ENCODE results near the gene CNTN1. TPM values are rescaled to one million over a fixed set of nuclear protein-coding genes. Genes with fewer than 3 reads are reported as not detected.

The CNTN1 gene
- total and polyA plus RNA-seq, 2 of the 4 experiments (the other 2 are of a cell fraction): 0.10 to 0.18 TPM

DNA sequence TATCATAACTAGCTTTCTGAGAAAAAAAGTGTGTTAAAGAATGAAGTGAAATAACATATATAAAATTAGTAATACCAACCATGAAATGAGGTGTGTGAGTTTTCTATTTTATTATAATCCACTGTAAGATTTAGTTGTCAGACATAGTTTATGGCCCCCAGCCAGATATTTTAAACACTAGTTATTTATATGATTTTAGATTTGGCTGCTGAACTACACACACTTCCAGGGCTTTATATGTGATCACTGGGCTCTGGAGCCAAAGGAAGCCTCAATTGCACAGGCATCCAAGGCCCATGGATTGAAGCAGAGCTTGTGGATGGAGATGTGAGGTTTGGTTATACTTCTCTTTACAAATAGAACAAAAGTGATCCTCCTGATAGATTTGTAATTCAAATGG lies 48.7 kb upstream of the CNTN1 start:
- TF ChIP-seq RFX5 (IDR thresholded peaks at IDR 0.05; ENCODE audit: low read depth, low read length): no peak
- no peak for TF ChIP-seq SMC3 (IDR thresholded peaks at IDR 0.05; ENCODE audit: low read depth, low read length)
- TF ChIP-seq MAZ (IDR thresholded peaks at IDR 0.05; ENCODE audit: borderline replicate concordance, low read depth, low read length): no peak
- TF ChIP-seq, protein P1, sequence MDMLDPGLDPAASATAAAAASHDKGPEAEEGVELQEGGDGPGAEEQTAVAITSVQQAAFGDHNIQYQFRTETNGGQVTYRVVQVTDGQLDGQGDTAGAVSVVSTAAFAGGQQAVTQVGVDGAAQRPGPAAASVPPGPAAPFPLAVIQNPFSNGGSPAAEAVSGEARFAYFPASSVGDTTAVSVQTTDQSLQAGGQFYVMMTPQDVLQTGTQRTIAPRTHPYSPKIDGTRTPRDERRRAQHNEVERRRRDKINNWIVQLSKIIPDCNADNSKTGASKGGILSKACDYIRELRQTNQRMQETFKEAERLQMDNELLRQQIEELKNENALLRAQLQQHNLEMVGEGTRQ (IDR thresholded peaks at IDR 0.05; ENCODE audit: low read depth, low read length): no peak
- no peak for TF ChIP-seq BHLHE40 (IDR thresholded peaks at IDR 0.05; ENCODE audit: low read depth, low read length)
- TF ChIP-seq, protein P2, sequence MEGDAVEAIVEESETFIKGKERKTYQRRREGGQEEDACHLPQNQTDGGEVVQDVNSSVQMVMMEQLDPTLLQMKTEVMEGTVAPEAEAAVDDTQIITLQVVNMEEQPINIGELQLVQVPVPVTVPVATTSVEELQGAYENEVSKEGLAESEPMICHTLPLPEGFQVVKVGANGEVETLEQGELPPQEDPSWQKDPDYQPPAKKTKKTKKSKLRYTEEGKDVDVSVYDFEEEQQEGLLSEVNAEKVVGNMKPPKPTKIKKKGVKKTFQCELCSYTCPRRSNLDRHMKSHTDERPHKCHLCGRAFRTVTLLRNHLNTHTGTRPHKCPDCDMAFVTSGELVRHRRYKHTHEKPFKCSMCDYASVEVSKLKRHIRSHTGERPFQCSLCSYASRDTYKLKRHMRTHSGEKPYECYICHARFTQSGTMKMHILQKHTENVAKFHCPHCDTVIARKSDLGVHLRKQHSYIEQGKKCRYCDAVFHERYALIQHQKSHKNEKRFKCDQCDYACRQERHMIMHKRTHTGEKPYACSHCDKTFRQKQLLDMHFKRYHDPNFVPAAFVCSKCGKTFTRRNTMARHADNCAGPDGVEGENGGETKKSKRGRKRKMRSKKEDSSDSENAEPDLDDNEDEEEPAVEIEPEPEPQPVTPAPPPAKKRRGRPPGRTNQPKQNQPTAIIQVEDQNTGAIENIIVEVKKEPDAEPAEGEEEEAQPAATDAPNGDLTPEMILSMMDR (conservative IDR thresholded peaks at IDR 0.05; ENCODE audit: low read depth, low read length): no peak
- no peak for TF ChIP-seq MAFK (IDR thresholded peaks at IDR 0.05; ENCODE audit: low read depth, low read length)
- no peak for TF ChIP-seq RCOR1 (IDR thresholded peaks at IDR 0.05; ENCODE audit: insufficient replicate concordance, low read length)
- TF ChIP-seq CEBPB (IDR thresholded peaks at IDR 0.05; ENCODE audit: low read depth, low read length): no peak
- TF ChIP-seq, protein P3, sequence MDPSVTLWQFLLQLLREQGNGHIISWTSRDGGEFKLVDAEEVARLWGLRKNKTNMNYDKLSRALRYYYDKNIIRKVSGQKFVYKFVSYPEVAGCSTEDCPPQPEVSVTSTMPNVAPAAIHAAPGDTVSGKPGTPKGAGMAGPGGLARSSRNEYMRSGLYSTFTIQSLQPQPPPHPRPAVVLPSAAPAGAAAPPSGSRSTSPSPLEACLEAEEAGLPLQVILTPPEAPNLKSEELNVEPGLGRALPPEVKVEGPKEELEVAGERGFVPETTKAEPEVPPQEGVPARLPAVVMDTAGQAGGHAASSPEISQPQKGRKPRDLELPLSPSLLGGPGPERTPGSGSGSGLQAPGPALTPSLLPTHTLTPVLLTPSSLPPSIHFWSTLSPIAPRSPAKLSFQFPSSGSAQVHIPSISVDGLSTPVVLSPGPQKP (IDR thresholded peaks at IDR 0.05; ENCODE audit: borderline replicate concordance, low read depth, low read length): no peak
- no peak overlapping the region for H3K56ac ChIP-seq (ENCODE audit: extremely low read depth, insufficient read depth, low read length)
- H3K18ac ChIP-seq (ENCODE audit: low read depth, low read length): no peak overlapping the region
- no peak overlapping the region for H3K4ac ChIP-seq (ENCODE audit: low read depth, low read length)
- H2AFZ ChIP-seq (replicated peaks; ENCODE audit: low read length, poor library complexity): no peak overlapping the region
- no peaks in the 10 kb centered on the region for H3K79me1 ChIP-seq (ENCODE audit: low read depth in 1 of 2, low read length in 2 of 2)
- H3K23ac ChIP-seq (ENCODE audit: low read depth, low read length): no peak overlapping the region
- H4K20me1 ChIP-seq (ENCODE audit: insufficient read depth, low read length): no peaks in the 10 kb centered on the region
- no peak overlapping the region for H2BK120ac ChIP-seq (ENCODE audit: low read depth, low read length)
- no peak for DNase-seq
- H3K4me3 ChIP-seq (ENCODE audit: insufficient read depth, low read depth, low read length): no peak overlapping the region
- H4K8ac ChIP-seq (ENCODE audit: low read depth in 2 of 2, low read length in 2 of 2): no peak overlapping the region
- no peak overlapping the region for H4K5ac ChIP-seq (ENCODE audit: low read depth, low read length)
- H3K36me3 ChIP-seq (ENCODE audit: control insufficient read depth, insufficient read depth, low read length): no peaks in the 10 kb centered on the region
- H3K27me3 ChIP-seq (ENCODE audit: control insufficient read depth, insufficient read depth, low read length): no peaks in the 10 kb centered on the region
- ChIA-PET CTCF (no interaction called here), POLR2A (ENCODE audit: unreplicated experiment) (no interaction called here)
- intact Hi-C loops (cut with micrococcal nuclease) (no loop called here), dilution Hi-C loops (cut with HindIII; ENCODE audit: low sequenced_read_pairs, unreplicated experiment) (no loop called here), in situ Hi-C loops (cut with MboI; ENCODE audit: low sequenced_read_pairs) (no loop called here)
- H2AK9ac ChIP-seq (replicated peaks; ENCODE audit: low read depth, low read length, poor library complexity): no peak overlapping the region
- BruUV-seq (replicated peaks): no TSS peak
- H3K4me2 ChIP-seq (ENCODE audit: low read depth, low read length): no peak overlapping the region
- H3K9me3 ChIP-seq (ENCODE audit: control insufficient read depth, insufficient read depth, low read length): peaks cover 2% of the 10 kb centered on the region; the same call in 1 of the 2 replicates
- no peak for ATAC-seq (ENCODE audit: low read depth)
- no peak overlapping the region for H3K9ac ChIP-seq (ENCODE audit: low read depth, low read length)
- H2BK20ac ChIP-seq (ENCODE audit: low read depth, low read length): no peak overlapping the region
- H3K9me1 ChIP-seq (ENCODE audit: insufficient read depth, low read length): no peaks in the 10 kb centered on the region
- no peak overlapping the region for H2BK15ac ChIP-seq (ENCODE audit: low read depth, low read length)
- H4K91ac ChIP-seq (ENCODE audit: insufficient read depth, low read depth, low read length): no peak overlapping the region
- H2BK5ac ChIP-seq (ENCODE audit: low read depth, low read length, poor library complexity, severe bottlenecking): no peak overlapping the region
- no peaks in the 10 kb centered on the region for H3K4me1 ChIP-seq (ENCODE audit: control insufficient read depth, insufficient read depth, low read length)
- no peak overlapping the region for H3K14ac ChIP-seq (replicated peaks; ENCODE audit: low read depth, low read length)
- no peak overlapping the region for H2AK5ac ChIP-seq (ENCODE audit: low read depth, low read length)
- no peak overlapping the region for H3K27ac ChIP-seq (ENCODE audit: insufficient read depth, low read length)

Measured in IMR-90 (cell line).